Measurements from ENCODE around the gene WFDC1. TPM values are rescaled to one million over a fixed set of nuclear protein-coding genes. Genes with fewer than 3 reads are reported as not detected.

Gene WFDC1
- total RNA-seq, 1 experiment from 2014 or later: not detected

DNA sequence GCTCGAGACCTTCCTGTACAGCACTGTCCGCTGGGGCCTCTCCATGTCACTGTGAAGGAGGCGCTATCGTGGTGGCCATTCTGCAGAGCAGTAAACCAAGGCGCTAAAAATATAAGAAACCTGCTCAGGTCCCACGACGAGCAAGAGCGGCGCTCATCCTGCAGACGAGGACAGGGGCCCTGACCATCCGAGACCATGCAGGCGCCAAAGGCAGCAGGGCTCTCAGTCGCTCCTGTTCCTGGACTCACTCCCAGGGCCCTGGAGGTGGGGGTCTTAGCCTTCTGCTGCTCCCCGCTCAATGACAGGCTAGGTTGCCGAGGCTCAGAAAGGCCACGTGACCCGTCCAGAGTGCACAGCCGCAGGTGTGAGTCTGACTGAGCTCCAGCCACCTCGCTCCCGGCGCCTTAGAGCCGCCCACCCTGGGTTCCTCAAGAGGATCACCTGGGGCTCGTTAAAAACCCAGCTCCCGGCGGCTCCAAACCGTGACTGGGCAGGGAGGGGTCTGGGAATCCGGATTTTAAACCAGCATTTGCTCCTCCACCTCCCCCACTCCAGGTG, 73.2 kb downstream of the WFDC1 start:
- DNase-seq: no peak
- Mint-ChIP-seq H3K27ac (ENCODE audit: unreplicated experiment) (no peak overlapping the region), H3K9me3 (ENCODE audit: low read depth, unreplicated experiment) (no peaks in the 10 kb centered on the region), H3K4me1 (ENCODE audit: low read depth, unreplicated experiment) (peaks cover 37% of the 10 kb centered on the region), H3K27me3 (ENCODE audit: unreplicated experiment) (peaks cover 14% of the 10 kb centered on the region), H3K4me3 (ENCODE audit: low read depth, unreplicated experiment) (peak overlapping the region; percentile 99), H3K36me3 (ENCODE audit: insufficient read depth, unreplicated experiment) (peaks cover 35% of the 10 kb centered on the region)
- intact Hi-C loops (cut with micrococcal nuclease; ENCODE audit: unreplicated experiment): no loop called here
- BruUV-seq (replicated peaks): no TSS peak
- TF ChIP-seq CTCF (IDR thresholded peaks at IDR 0.05; ENCODE audit: unreplicated experiment): no peak
- CTCF ChIA-PET: interaction anchor here (0.6 to 1.1 kb wide), 2 partner anchors 9 to 55 kb away, joined by 3 read pairs; no protein-coding TSS in a partner anchor

- Mint-ChIP-seq H3K36me3 (ENCODE audit: insufficient read depth, unreplicated experiment) (peaks cover 35% of the 10 kb centered on the region), H3K9me3 (ENCODE audit: low read depth, unreplicated experiment) (no peaks in the 10 kb centered on the region), H3K27ac (ENCODE audit: unreplicated experiment) (peak within 1 kb of the TSS; percentile 50), H3K4me1 (ENCODE audit: low read depth, unreplicated experiment) (peaks cover 37% of the 10 kb centered on the region), H3K4me3 (ENCODE audit: low read depth, unreplicated experiment) (peak within 1 kb of the TSS; percentile 99), H3K27me3 (ENCODE audit: unreplicated experiment) (peaks cover 14% of the 10 kb centered on the region)
- intact Hi-C loops (cut with micrococcal nuclease; ENCODE audit: unreplicated experiment): no loop called here
- no TSS peak for BruUV-seq (replicated peaks)
- CTCF ChIA-PET: interaction anchor here (0.5 to 1.3 kb wide), 4 partner anchors 8 to 79 kb away, joined by 3 to 4 read pairs (median 3); no protein-coding TSS in a partner anchor
- peak; percentile 91 for DNase-seq
- TF ChIP-seq CTCF (IDR thresholded peaks at IDR 0.05; ENCODE audit: unreplicated experiment): no peak
Observed at GRCh38 chr16:84368308-84368996, 73.8 kb downstream of the WFDC1 start, which contains the start of gene ATP2C2. Gene ATP2C2, plus strand, starts transcription at chr16:84368538. Its CDS starts 78 bp downstream, at chr16:84368616.

DNA sequence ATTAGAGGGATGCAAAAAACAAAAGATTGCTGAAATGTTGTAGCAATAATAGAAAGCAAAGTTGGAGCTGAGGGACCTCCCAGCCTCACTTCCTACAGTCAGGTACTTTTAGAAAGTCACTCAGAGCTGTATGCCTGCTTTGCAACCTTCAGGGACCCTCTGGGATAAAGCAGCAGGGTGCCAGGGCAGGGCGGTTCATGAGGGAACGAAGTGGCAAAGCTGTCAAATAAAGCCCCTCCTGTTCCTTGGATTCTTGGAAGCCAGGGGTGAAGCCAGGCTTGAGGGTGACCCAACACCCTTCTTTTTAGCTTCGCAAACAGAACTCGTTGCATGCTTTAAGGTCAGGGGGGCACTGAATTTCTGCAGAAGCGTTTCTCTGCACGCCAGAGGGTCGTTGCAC, 74.4 kb downstream of the WFDC1 start:
- TSS peak; percentile 62 for BruUV-seq (replicated peaks)
- intact Hi-C loops (cut with micrococcal nuclease; ENCODE audit: unreplicated experiment): no loop called here

More for the DNA sequence above, 74.4 kb downstream of the WFDC1 start:
- no peak for TF ChIP-seq CTCF (IDR thresholded peaks at IDR 0.05; ENCODE audit: unreplicated experiment)
- Mint-ChIP-seq H3K4me3 (ENCODE audit: low read depth, unreplicated experiment) (peak overlapping the region; percentile 99), H3K4me1 (ENCODE audit: low read depth, unreplicated experiment) (peaks cover 37% of the 10 kb centered on the region), H3K9me3 (ENCODE audit: low read depth, unreplicated experiment) (no peaks in the 10 kb centered on the region), H3K27me3 (ENCODE audit: unreplicated experiment) (peaks cover 14% of the 10 kb centered on the region), H3K36me3 (ENCODE audit: insufficient read depth, unreplicated experiment) (peaks cover 35% of the 10 kb centered on the region), H3K27ac (ENCODE audit: unreplicated experiment) (peak overlapping the region; percentile 50)
- DNase-seq: no peak
- CTCF ChIA-PET: interaction anchor here (1.3 kb wide), 1 partner anchor 78 kb away, joined by 4 read pairs; no protein-coding TSS in a partner anchor

All from Calu3 (cell line).